HG02885 (cell line): ENCODE measurements around the gene ZRANB3.
"Not testable (repeated sequence)": the region's sequence is repeated elsewhere in the genome, so short reads cannot be mapped to it uniquely, and the experiment has no call there.

Source experiments
- ATAC-seq: cut with Tn5 transposase; IDR thresholded peaks from one replicate; pipeline ENCODE4 v1.9.1; 2021; ENCODE audit warnings: mild to moderate bottlenecking; ENCODE audit not compliant: unreplicated experiment, poor library complexity

ZRANB3 gene

DNA sequence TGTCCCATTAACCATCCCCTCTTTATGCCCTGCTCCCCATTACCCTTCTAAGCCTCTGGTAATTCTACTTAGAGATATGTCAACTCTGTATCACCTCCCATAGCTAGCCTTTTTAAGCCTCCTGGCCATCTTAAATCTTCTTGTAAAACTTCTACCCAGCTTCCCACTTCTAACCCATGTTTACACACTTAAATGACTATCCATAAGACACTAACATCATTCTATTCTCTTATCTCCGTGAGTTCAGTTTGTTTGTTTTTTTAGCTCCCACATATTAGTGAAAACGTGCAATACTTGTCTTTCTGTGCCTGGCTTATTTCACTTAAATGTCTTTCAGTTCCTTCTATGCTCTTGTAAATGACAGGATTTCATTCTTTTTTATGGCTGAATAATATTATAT lies 436.5 kb downstream of the ZRANB3 start:
- no peak for ATAC-seq

DNA sequence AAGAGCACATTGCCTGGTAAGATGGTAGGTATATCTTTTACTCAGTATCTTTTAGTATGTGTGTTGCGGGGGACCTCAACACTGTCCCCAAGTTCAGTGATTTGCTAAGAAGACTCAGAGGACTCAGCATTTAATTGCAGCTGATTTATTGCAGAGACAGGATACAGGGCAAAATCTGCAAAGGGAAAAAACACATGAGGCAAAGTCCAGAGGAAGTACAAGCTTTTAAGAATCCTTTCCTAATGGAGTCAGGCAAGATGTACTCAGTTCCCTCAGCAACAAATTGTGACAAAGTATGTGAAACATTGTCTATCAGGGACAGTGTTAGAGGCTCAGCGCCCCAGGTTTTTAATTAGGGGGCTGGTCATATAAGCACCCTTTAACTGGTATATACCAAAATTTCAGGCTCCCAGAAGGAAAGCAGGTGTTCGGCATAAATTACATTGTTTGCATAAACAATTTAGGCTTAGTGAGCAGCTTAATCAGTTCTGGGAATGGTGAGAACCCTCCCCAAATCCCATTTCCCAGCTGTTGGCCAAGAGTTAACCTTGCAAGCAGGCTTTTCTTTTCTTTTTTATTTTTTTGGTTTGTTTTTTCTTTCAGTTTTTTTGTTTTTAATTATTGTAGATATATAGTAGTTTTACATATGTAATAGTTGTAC lies 437.2 kb downstream of the ZRANB3 start:
- ATAC-seq, result no peak

DNA sequence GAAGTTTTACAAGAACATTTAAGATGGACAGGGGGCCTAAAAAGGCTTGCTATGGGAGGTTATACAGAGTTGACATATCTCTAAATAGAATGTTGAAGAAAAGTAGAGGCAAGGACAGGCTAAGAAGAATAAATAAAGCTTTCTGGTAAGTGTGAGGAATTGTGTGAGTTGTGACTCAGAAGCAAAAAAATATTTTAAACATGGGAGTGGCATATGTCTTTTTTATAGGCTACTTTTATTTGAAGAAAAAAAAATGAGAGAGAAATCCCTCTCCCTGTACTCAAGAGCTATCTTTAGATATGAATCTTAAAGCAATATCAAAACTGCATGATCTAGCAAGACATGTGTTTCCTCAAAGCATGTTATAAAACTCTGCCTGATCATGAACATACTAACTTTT lies 437.8 kb downstream of the ZRANB3 start:
- no peak for ATAC-seq

DNA sequence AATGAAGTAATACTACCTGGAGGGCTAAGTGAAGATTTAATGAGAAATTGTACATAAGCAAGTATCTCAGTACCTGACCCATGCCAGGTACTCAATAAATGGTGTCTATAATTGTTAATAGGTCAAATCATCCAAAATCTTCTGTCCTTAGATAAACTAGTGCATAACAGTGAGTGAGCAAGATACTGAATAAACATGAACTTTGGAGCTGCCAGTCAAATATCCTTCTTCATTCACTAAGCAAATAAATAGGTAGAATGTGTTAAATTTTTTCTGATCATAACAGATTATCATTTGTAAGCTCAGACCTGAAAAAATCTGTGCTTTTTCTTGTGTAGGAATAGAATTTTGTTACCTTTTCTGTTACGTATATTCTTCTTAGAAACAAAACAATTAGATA lies 439.3 kb downstream of the ZRANB3 start:
- no peak for ATAC-seq

DNA sequence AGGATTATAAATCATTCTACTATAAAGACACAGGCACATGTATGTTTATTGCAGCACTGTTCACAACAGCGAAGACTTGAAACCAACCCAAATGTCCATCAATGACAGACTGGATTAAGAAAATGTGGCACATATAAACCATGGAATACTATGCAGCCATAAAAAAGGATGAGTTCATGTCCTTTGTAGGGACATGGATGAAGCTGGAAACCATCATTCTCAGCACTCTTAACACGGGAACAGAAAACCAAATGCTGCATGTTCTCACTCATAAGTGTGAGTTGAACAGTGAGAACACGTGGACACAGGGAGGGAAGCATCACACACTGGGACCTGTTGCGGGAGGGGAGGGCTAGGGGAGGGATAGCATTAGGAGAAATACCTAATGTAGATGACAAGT lies 441.4 kb downstream of the ZRANB3 start:
- ATAC-seq, result not testable (repeated sequence)
